HG02588 (cell line): Measurements from ENCODE around the gene ZNF579.

Experiments
- ATAC-seq: cut with Tn5 transposase; IDR thresholded peaks from one replicate; pipeline ENCODE4 v1.9.1; 2021; ENCODE audit warnings: mild to moderate bottlenecking, moderate library complexity; ENCODE audit not compliant: unreplicated experiment

Gene ZNF579

GRCh38 chr19:55611983-55612645, 31.5 kb upstream of the ZNF579 start:
- no peak for ATAC-seq

GRCh38 chr19:55611300-55611982, 30.8 kb upstream of the ZNF579 start:
- no peak for ATAC-seq

- ATAC-seq, result no peak
These were observed 28.7 kb upstream of the ZNF579 start for GRCh38 chr19:55609326-55609725.

GRCh38 chr19:55606817-55607216, 26.2 kb upstream of the ZNF579 start:
- ATAC-seq, result no peak

GRCh38 chr19:55606471-55606787, 25.8 kb upstream of the ZNF579 start:
- ATAC-seq, result no peak

GRCh38 chr19:55605637-55606470, 25.2 kb upstream of the ZNF579 start, which contains the start of gene ZNF865:
ZNF865 (plus strand) TSS chr19:55605647; CDS start chr19:55613619, 7,972 bp downstream.
- peak; percentile 17 for ATAC-seq

GRCh38 chr19:55605207-55605636, 24.6 kb upstream of the ZNF579 start:
- ATAC-seq, result peak; percentile 65

GRCh38 chr19:55603581-55604292, 23.1 kb upstream of the ZNF579 start:
- no peak for ATAC-seq

- ATAC-seq, result no peak
These were observed 22.5 kb upstream of the ZNF579 start for GRCh38 chr19:55603115-55603514.

GRCh38 chr19:55602104-55603001, 21.7 kb upstream of the ZNF579 start:
- no peak for ATAC-seq

GRCh38 chr19:55601084-55601483, 20.4 kb upstream of the ZNF579 start:
- ATAC-seq, result no peak

GRCh38 chr19:55600662-55601028, 20.0 kb upstream of the ZNF579 start:
- ATAC-seq, result no peak

- ATAC-seq, result peak; percentile 39
These were observed 19.4 kb upstream of the ZNF579 start, which contains the start of gene ZNF524 for GRCh38 chr19:55599842-55600661. ZNF524 (plus strand) TSS chr19:55600288; CDS start chr19:55602113, 1,825 bp downstream.

GRCh38 chr19:55599468-55599841, 18.8 kb upstream of the ZNF579 start, which contains the start of gene FIZ1:
FIZ1 (minus strand) TSS chr19:55599517; CDS start chr19:55597865, 1,652 bp downstream.
- ATAC-seq, result peak; percentile 46

GRCh38 chr19:55598719-55599467, 18.2 kb upstream of the ZNF579 start:
- ATAC-seq, result peak; percentile 37

GRCh38 chr19:55598034-55598433, 17.4 kb upstream of the ZNF579 start:
- ATAC-seq, result no peak

- ATAC-seq, result no peak
These were observed 16.9 kb upstream of the ZNF579 start for GRCh38 chr19:55597501-55597921.

- no peak for ATAC-seq
These were observed 15.7 kb upstream of the ZNF579 start for GRCh38 chr19:55596304-55596703.
